ENCODE measurements around the gene CCDC14. TPM values are rescaled to one million over a fixed set of nuclear protein-coding genes. Genes with fewer than 3 reads are reported as not detected.
A peak's percentile ranks its signal among the peaks of the same experiment; 100 is the strongest.
"Not testable (repeated sequence)": the region's sequence is repeated elsewhere in the genome, so short reads cannot be mapped to it uniquely, and the experiment has no call there.

The CCDC14 gene
- total RNA-seq, 1 experiment from 2014 or later, result 50.6 TPM

DNA sequence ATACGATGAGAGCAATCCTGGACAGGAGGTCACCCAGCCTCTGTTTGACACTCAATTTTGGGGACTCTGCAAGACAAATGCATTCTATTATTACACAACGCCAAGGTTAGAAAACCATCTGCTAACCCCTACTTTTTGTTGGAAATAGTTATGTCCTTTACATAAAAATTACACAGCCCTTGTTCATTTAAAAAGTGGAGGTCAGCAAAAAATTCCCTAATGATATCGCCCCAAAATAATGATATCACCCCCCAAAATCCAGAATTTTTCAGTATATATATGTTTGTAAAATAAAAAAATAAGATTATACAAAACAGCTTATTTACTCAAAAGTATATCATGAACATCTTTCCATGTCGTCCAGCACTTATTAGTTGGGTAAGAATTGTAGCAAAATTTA is 19.5 kb upstream of the CCDC14 start:
- TF ChIP-seq, protein P1, sequence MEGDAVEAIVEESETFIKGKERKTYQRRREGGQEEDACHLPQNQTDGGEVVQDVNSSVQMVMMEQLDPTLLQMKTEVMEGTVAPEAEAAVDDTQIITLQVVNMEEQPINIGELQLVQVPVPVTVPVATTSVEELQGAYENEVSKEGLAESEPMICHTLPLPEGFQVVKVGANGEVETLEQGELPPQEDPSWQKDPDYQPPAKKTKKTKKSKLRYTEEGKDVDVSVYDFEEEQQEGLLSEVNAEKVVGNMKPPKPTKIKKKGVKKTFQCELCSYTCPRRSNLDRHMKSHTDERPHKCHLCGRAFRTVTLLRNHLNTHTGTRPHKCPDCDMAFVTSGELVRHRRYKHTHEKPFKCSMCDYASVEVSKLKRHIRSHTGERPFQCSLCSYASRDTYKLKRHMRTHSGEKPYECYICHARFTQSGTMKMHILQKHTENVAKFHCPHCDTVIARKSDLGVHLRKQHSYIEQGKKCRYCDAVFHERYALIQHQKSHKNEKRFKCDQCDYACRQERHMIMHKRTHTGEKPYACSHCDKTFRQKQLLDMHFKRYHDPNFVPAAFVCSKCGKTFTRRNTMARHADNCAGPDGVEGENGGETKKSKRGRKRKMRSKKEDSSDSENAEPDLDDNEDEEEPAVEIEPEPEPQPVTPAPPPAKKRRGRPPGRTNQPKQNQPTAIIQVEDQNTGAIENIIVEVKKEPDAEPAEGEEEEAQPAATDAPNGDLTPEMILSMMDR (conservative IDR thresholded peaks at IDR 0.05), result no peak
- no peak for TF ChIP-seq EZH2 (IDR thresholded peaks at IDR 0.05; ENCODE audit: low read depth)
- Histone ChIP-seq H3K9me3 (ENCODE audit: insufficient read depth, low read depth) (no peaks in the 10 kb centered on the region), H3K4me3 (no peak overlapping the region), H3K27ac (no peak overlapping the region), H2AFZ (no peak overlapping the region), H3K36me3 (ENCODE audit: low read depth) (no peaks in the 10 kb centered on the region), H3K79me2 (ENCODE audit: low read depth) (no peaks in the 10 kb centered on the region), H3K4me2 (no peak overlapping the region), H3F3A (ENCODE audit: insufficient read depth, low read depth) (no peaks in the 10 kb centered on the region), H3K27me3 (ENCODE audit: insufficient read depth, low read depth) (peaks cover 56% of the 10 kb centered on the region), H4K20me1 (ENCODE audit: insufficient read depth) (no peaks in the 10 kb centered on the region), H3K4me1 (replicated peaks; ENCODE audit: insufficient read depth) (no peaks in the 10 kb centered on the region), H3K9me2 (ENCODE audit: insufficient read depth) (no peaks in the 10 kb centered on the region)
- POLR2A ChIA-PET (ENCODE audit: unreplicated experiment), result no interaction called here
- CTCF ChIA-PET, result interaction anchor here (0.6 to 1.2 kb wide), 2 partner anchors 328 to 570 kb away, joined by 3 read pairs; no protein-coding TSS in a partner anchor
- no peak for DNase-seq
- intact Hi-C loops (cut with micrococcal nuclease; ENCODE audit: unreplicated experiment), result loop anchor here (5.0 kb wide), 1 partner anchor 328 kb away; no protein-coding TSS in a partner anchor
- BruUV-seq (replicated peaks), result no TSS peak

DNA sequence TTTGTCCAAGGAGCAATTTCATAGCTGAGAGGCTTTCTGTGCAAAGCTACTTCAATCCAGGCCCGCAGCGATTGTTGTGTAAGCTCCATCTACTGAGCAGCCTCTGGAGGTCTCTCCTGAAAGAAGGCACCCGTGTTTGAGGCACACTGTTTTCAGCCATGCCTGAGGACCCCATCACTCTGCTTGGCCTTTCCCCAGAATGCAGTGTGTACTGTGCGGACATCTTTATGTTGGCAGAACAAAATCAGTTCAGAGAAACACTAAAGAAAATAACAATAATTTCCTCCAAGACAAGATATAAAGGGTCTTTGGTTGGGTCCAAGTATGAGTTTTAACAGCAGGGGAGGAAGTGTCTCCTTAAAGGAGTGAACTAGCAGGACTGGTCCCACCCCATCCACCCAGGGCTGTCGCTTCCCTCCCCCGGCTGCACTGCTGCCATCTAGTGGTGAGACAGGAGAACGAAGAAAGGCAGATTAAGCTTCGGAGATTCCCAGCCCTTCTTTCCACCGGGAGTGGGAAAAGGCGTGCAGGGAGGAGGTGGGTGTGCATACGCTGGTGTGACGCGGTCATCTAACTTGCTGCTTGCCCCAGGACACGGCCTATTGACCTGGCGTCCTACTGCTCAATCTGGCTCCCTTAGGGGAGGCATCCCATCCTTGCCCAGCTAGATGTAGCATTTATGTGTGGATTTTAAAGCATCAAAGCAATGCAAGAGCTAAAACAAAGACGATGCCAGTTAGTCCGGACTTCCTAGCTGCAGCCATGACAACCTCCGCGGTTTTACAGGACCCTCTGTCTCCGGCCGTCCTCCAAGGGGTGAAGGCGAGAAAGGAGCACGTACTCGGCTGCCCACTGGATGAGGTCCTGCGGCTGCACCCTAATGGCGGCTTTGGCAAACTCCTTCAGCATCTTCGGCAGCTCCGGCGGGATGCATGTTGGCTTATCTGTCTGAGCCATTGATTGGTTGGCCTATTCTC is 18.8 kb upstream of the CCDC14 start:
- H3K4me1 ChIP-seq (replicated peaks; ENCODE audit: insufficient read depth); H3K36me3 ChIP-seq (ENCODE audit: low read depth); H3K4me2 ChIP-seq; H3K9me3 ChIP-seq (ENCODE audit: insufficient read depth, low read depth); H3K27ac ChIP-seq; H4K20me1 ChIP-seq (ENCODE audit: insufficient read depth); H3K79me2 ChIP-seq (ENCODE audit: low read depth); H3K9me2 ChIP-seq (ENCODE audit: insufficient read depth); BruUV-seq (replicated peaks); H2AFZ ChIP-seq; H3K4me3 ChIP-seq; POLR2A ChIA-PET (ENCODE audit: unreplicated experiment); H3F3A ChIP-seq (ENCODE audit: insufficient read depth, low read depth): not testable (repeated sequence)
- TF ChIP-seq, protein P1 (conservative IDR thresholded peaks at IDR 0.05), result peak; percentile 79
- intact Hi-C loops (cut with micrococcal nuclease; ENCODE audit: unreplicated experiment), result loop anchor here (5.0 kb wide), 1 partner anchor 328 kb away; no protein-coding TSS in a partner anchor
- CTCF ChIA-PET, result interaction anchor here (1.2 kb wide), 1 partner anchor 327 kb away, joined by 3 read pairs; no protein-coding TSS in a partner anchor
- H3K27me3 ChIP-seq (ENCODE audit: insufficient read depth, low read depth), result peaks cover 53% of the 10 kb centered on the region
- DNase-seq, result peak in 1 of 2 experiments; percentile 36

DNA sequence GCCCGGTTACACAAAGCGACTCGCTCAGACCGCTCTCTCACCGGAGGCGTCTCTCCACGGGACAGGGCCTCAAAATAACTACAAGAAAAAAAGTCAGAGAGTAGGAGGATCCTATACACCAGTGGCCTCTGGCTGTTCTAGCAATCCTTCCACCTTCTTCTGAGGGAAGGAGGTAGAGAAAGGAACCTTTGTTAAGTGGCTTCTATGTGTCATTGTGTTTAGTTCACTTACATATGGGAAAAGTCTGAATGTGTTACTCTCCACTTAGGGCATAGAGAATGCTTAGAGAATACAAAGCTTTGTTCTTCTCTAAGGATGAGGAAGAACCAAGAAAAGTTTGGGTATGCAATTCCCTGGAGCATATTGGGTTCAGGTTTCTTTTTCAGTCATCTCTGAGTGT is 15.9 kb upstream of the CCDC14 start:
- H3K79me2 ChIP-seq (ENCODE audit: low read depth); H3F3A ChIP-seq (ENCODE audit: insufficient read depth, low read depth); CTCF ChIA-PET; H3K9me2 ChIP-seq (ENCODE audit: insufficient read depth); H3K4me2 ChIP-seq; H3K27ac ChIP-seq; H3K9me3 ChIP-seq (ENCODE audit: insufficient read depth, low read depth); intact Hi-C loops (cut with micrococcal nuclease; ENCODE audit: unreplicated experiment); DNase-seq; H3K4me3 ChIP-seq; H4K20me1 ChIP-seq (ENCODE audit: insufficient read depth); H2AFZ ChIP-seq; H3K36me3 ChIP-seq (ENCODE audit: low read depth); BruUV-seq (replicated peaks); H3K4me1 ChIP-seq (replicated peaks; ENCODE audit: insufficient read depth): not testable (repeated sequence)
- POLR2A ChIA-PET (ENCODE audit: unreplicated experiment), result interaction anchor here (0.6 kb wide), 1 partner anchor 208 kb away, joined by 5 read pairs; no protein-coding TSS in a partner anchor
- H3K27me3 ChIP-seq (ENCODE audit: insufficient read depth, low read depth), result peaks cover 40% of the 10 kb centered on the region

DNA sequence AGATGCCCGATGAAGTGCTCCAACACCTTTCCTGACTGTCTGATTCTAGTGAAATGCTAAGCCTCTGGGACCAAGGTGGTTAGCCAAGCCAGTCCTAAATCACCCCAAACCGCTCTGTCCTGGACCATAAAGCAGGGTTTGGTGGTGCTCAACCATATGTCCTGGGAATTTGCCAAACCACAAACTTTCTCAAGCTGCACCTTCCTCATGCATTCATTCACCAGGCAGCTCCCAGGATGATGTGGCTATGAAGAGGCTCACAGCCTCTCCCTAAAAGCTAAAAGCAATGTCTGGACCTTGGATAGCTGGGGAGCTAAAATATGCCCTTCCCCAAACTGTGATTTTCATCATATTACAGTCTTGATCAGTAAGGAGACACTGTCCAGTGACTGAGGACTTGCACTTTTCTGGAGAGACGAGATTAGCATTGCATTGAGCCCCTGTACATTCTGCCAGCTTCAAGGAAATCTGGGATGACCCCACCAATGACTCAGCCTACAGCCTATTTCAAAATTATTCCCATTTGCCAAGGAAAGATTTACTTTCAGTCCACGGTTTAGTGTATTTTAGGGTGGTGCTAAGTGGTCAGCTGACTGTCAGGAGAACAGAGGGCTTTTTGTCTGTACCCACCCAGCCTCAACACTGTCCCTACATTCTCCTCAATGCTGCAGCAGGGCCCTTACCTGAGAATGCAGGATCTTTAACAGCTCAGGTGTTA is 15.3 kb upstream of the CCDC14 start:
- H3K4me2 ChIP-seq; H3K9me2 ChIP-seq (ENCODE audit: insufficient read depth); H3F3A ChIP-seq (ENCODE audit: insufficient read depth, low read depth); H3K27ac ChIP-seq; DNase-seq; H2AFZ ChIP-seq; intact Hi-C loops (cut with micrococcal nuclease; ENCODE audit: unreplicated experiment); CTCF ChIA-PET; H3K4me1 ChIP-seq (replicated peaks; ENCODE audit: insufficient read depth); H4K20me1 ChIP-seq (ENCODE audit: insufficient read depth); H3K36me3 ChIP-seq (ENCODE audit: low read depth); BruUV-seq (replicated peaks); H3K4me3 ChIP-seq; H3K79me2 ChIP-seq (ENCODE audit: low read depth); H3K9me3 ChIP-seq (ENCODE audit: insufficient read depth, low read depth): not testable (repeated sequence)
- peaks cover 40% of the 10 kb centered on the region for H3K27me3 ChIP-seq (ENCODE audit: insufficient read depth, low read depth)
- POLR2A ChIA-PET (ENCODE audit: unreplicated experiment), result interaction anchor here (0.6 kb wide), 1 partner anchor 209 kb away, joined by 5 read pairs; no protein-coding TSS in a partner anchor

DNA sequence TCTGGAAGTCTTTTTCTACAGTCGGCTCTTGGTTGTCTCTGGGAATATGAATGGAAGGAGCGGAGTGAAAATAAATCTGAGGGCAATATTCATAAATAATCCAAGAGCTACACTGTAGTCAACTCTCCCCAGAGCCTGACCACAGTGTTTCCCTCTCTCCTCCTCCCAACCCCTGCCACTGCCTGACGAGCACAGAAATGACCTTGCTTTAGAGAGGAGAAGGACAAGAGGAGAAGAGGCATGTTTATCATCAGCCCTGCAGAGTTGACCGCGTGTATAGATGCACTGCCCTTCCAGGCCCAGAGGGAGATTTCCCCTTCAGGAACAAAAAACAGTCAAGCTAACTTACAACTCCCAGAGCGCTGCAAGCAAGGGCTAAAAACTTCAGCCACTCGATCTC is 14.0 kb upstream of the CCDC14 start:
- H3K9me2 ChIP-seq (ENCODE audit: insufficient read depth); H2AFZ ChIP-seq; H3K4me1 ChIP-seq (replicated peaks; ENCODE audit: insufficient read depth); intact Hi-C loops (cut with micrococcal nuclease; ENCODE audit: unreplicated experiment); H3K9me3 ChIP-seq (ENCODE audit: insufficient read depth, low read depth); H3K27ac ChIP-seq; H3K4me2 ChIP-seq; H3K79me2 ChIP-seq (ENCODE audit: low read depth); CTCF ChIA-PET; H3K4me3 ChIP-seq; H4K20me1 ChIP-seq (ENCODE audit: insufficient read depth); H3F3A ChIP-seq (ENCODE audit: insufficient read depth, low read depth); POLR2A ChIA-PET (ENCODE audit: unreplicated experiment); H3K36me3 ChIP-seq (ENCODE audit: low read depth); DNase-seq; BruUV-seq (replicated peaks): not testable (repeated sequence)
- peaks cover 36% of the 10 kb centered on the region for H3K27me3 ChIP-seq (ENCODE audit: insufficient read depth, low read depth)

All from PC-9 (cell line).